Kidney capillary endothelial cell (primary cell): ENCODE data around the gene LEMD3.

Experiments
- DNase-seq: peaks from one replicate; pipeline ENCODE4 v3.0.0-alpha.2; 2018; ENCODE audit warnings: low spot score

LEMD3 gene

DNA sequence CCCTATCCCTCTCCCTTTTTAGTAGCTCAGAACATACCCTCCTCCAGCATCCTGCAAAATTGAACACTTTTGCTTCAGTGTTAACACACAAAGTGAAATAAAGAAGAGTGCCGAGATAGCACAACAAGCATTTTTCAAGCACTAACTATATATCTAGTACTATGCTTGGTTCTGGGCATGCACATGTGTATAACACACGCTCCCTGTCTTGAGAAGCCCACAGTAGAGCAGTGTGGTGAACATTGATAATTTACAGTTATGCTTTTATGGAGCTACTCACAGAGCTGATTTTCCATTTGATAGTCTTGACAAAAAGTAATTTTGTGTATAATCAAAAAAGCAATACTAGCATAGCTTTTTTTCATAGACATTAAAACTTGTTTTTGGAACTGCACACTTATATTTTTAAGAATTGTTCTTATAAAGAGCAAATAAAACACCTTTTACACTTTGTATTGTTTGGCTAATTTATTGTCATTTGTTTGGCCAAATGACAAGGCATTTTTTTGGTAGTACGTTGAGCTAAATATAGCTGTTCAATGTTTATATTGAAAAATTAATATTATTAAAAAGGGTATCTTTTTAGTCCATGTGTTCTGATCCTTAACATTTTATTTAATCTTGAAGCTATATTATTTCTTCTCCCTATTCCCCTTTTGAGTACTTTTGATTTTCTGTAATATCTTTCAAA, 39.7 kb downstream of the LEMD3 start:
- DNase-seq = no peak

DNA sequence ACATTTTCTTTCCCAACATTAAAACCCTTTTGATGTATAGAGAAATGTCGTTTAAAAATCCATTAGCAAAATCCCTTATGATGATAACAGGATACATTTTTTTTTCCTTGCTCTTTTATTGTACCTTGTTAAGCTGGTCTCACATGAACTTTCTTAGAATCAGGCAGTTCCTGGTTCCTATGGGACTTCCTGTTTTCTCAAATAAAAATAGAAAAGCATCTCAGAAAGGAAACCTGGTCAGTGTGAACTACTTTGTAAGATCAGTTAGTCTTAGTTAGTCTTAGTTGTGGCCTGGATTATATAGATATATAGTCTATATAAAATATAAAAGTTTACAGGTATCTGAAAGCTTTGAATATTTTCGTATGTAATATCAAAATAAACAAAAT, 40.3 kb downstream of the LEMD3 start:
- DNase-seq = peak; percentile 33

DNA sequence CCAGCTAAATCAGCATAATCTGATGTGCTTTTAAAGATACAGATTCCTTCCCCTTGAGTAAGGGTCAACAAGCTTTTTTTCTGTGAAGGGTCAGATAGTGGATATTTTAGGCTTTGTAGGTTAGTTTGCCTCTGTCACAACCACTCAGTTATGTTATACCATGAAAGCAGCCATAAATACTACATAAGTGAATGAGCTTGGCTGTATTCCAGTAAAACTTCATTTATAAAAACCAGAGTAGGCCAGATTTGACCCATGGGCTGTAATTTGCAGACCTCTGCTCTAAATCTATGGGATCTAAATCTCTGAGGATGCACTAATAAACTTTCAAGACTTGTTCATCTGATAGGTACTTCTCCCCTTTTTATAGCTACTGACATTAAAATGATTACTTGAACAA, 47.7 kb downstream of the LEMD3 start:
- DNase-seq = no peak

DNA sequence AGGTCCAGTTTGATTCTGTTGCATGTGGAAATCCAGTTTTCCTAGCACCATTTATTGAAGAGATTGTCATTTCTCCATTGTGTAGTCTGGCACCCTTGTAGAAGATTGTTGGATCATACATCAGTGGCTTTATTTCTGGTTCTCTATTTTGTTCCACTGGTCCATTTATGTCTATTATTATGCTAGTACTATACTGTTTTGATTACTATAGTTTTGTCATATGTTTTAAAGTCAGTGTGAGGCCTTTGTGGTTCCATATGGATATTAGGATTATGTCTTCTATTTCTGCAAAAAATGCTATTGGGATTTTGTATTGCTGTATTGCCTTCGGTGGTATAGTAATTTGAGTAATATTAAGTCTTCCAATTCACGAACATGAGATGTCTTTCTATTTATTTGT, 51.4 kb downstream of the LEMD3 start:
- no peak for DNase-seq

DNA sequence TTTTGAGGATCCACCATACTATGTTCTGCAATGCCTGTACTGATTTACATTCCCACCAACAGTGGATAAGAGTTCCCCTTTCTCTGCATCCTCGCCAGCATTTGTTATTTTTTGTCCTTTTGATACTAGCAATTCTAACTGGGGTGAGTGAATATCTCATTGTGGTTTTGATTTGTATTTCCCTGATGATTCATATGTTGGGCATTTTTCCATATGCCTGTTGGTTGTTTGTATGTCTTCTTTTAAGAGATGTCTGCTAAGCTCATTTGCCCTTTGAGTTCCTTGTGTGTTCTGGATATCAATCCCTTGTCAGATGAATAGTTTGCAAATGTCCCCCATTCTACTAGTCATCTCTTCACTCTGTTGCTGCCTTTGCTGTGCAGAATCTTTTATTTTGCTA, 60.1 kb downstream of the LEMD3 start:
- DNase-seq = peak; percentile 46

DNA sequence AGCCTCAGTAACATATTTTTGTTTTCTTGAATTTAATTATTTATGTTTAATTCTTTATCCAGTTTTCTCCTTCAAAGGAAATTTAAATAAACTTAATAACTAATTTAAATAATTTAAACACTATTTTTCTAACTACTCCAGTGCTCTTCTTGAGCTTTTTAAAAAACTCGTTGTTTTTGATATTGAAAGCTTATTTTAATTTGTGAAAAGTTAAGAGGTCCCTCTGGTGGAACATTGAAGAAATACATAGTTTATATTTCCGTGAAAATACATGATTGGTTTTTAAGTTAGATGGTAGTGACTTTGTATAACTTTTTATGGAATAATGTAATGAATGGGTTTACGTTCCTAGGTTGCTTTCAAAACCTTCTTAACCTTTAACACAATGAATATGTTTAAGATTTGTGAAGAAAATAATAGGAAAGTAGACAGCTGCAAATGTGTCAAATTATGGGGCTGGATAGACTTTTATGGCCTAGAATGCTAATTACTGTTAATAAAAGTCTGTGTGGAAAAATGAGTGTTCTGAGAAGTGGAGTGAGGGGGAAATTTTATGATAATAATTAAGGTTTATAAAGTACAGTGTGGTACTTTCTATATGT, 63.2 kb downstream of the LEMD3 start:
- peak; percentile 33 for DNase-seq

DNA sequence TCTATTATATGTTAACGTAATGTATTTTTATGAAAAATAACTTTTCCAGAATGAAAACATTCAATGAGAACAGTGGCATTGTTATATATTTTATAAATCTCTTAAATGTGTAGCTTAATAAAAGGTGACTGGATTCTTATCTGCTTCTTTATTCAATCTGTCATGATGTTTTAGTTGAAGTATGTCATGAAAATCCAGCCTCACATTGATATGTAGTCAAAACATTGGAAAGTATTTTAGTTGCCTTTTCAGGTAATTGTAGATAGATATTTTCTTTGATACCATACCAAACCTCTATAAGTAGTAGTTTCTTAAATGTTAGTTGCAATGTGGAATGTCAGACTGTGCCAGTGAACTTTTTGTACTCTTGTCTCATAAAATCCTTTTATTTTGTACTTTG, 67.8 kb downstream of the LEMD3 start:
- DNase-seq = no peak

DNA sequence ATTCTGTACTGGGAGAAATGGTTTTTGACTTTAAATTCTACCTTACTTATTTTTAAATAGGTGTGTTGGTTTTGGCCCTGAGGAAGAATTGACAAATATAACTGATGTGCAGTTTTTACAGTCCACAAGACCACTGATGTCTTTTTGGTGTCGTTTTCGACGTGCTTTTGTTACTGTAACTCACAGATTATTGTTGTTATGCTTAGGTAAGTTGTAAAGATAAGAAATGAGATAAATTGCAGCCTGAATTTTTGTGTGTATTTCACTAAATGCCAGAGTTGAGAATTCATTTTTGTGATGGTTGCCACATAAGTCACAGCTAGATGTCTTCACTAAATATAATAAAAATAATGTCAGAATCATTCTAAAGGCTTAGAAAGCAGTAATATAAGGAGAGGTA, 69.2 kb downstream of the LEMD3 start:
- no peak for DNase-seq

DNA sequence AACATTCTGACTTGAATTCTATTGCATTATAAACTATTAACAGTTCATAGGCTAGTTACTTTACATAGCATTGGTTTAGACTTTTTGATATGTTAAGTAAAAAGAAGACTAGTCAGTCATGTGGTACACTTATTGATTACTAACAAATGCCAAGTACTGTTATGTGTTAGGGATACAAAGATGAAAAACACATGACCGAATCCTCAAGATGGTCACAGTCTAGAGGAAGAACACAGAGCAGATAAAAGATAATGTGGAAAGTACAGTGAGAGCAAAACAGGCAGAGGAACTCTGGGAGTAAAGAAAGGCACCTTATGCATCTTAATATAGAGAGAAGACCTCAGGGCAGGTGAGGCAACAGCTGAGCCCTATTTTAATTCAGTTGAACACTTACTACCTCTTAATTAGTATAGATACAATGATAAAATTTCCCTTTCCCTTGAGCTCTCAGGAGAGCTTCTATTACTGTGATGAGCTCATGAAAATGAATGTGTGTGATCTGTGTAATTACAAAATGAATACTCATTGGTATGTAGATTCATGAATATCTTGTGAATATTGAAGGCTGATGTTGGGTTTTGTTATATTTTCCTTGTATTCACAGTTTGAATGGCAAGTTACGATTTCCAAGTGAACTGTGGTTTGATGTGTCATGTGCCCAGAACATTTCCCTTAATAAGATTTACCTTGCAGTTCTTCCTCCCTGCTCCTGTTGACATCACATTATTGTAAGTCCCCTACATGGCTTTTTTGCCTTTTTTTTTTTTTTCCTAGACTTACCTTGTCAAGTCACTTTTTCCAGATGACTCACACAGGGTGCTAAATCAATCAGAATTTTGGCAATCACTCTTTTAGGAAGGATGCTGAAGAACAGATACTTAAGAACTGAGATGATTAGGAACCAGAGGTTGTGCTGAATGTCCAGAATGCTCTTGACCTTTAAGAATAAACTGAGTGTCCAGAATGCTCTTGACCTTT, 79.6 kb downstream of the LEMD3 start:
- DNase-seq = no peak

DNA sequence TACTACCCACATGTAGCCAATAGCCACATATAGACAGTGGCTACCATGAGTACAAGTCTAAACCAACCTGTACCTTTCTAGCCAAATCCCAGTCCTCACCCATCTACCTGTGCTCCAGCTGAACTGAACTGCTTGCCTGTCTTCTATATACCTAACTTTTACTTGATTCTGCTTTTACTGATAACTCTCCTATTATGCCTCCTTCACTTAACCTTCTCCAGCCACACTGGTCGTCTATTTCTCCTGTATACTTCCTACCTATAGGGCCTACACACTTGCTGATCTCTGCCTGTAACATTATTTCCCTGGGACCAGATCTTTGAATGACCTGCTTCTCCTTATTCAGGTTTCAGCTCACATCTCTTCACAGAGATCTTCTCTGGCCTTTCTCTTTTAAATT, 83.1 kb downstream of the LEMD3 start:
- no peak for DNase-seq

DNA sequence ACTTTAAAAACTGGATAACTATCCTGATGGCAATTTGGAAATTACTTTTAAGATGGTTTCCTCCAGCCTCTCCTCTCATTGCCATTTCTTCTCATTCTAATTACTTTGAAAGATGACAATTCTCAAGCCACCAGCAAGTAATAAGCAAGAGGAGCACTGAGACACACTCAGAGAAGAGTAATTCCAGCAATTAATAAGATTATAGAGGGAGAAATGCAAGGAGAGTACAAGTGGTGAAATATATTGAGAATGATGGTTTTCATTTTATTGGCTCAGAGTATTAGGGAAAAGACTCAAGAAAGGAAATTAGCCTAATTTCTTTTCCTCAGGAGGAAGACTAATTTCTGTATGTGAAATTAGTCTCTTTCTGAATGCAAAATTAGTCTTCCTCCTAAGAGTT, 88.6 kb downstream of the LEMD3 start:
- DNase-seq = no peak

DNA sequence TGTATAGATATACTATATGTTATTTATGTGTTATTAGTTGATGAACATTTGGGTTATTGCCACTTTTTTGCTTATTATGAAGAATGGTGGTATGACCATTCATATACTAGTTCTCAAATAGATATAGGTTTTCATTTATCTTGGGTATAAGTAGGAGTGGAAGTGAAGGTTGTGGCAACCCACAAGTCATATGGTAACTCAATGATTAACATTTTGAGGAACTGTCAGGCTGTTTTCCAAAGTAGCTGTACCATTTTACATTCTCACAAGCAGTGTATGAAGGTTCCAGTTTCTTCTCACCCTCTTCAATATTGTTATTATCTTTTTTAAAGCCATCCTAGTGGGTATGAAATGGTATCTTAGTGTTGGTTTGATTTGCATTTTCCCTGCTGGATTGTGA, 90.1 kb downstream of the LEMD3 start:
- no peak for DNase-seq

DNA sequence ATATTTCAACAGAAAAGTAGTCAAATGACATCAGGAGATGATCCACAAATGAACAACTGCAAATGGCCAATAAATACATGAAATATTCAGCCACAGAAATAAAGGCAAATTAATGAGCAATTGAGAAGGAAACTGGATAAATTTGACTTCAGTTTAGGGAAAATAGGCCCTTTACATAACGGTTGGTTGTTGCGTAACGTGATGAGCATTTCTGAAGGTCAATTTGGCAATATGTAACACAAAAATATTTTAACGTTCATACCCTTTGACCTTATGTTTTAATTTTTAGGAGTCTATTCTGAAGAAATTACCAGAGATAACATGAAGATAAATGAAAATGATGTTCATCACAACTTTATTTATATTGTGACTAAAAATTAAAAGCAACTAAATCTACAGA, 94.4 kb downstream of the LEMD3 start:
- no peak for DNase-seq

DNA sequence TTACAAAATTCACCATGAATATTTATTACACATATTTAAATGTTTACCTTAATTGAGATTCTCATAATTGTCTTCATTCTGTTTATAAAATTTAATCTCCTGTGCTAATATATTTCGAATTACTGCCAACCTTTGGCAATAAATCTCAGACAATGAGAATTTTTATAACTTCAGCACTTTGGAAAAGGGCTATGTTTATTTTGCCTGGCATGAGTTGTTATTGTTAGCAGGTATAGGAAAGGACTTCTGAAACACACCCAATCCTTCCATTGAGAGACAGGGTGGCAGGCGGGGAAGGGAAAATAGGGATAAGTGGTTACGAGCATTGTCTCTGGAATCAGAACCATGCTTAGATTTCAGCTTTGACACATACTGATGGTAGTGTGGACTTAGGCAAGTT, 97.0 kb downstream of the LEMD3 start:
- DNase-seq = no peak

DNA sequence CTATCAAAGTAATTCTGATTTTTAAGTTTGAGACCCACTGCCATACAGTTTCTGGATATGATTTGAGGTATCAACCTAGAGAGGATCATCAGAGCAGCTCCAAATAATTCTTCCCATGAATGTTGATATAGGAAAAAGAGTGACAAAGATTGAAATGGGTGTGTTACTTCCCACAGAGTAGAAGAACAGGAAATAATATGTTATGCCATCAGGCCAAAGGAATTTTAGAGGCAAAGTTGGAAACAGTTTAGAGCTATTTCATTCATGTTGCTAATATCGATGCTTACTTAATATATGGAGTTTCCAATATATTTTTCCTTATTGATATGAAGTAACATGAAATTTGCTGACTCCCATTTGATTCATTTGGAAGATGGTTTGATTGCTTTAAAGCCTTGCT, 100.2 kb downstream of the LEMD3 start:
- DNase-seq = peak; percentile 65

DNA sequence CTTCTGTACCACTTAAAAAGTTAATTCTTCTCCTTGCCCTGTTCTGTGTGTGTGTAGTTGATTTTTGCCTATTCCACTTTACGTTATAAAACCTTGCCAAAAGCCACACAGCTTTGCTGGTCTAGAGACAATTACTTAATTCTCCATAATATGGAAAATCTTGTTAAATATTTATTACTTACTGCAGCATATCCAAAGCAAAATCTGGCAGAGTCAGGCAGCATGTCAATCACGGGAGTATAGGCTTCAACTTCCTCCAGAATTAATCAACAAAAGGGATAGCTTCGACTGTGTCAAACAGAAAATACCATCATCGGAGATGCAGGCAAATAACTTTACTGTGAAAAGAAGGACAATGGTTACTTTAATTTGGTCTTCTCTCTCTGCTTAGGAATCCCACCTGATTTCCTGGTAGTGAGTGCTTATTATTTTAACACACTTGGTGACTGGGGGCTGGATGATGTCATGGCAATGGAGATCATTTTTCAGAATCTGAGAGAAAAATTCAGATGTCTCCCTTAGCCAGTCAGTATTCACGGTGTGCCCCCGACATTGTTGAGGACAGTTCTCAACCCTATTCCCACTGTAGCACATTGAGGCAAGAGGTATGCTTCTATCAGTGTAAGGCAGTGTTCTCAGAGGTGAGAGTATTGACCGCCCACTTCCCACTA, 105.4 kb downstream of the LEMD3 start:
- no peak for DNase-seq

DNA sequence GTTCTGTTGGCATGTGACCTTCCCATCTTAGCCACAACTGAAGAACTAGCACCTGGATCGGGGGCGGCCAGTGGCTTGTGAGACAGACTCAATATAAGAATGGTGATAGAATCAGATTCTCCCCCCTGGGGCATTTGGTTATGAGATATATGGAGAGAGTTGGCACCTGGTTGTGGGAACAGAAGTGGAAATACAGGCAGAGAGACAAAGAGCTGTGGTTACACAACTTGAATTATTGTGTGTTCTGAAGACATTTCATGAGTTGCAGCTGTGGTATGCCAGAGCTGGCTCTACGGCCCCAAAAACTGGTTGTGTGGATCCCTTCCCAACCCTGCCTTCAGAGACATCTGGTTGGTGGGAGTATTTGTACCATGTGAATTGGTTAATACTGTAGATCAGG, 106.2 kb downstream of the LEMD3 start:
- no peak for DNase-seq

DNA sequence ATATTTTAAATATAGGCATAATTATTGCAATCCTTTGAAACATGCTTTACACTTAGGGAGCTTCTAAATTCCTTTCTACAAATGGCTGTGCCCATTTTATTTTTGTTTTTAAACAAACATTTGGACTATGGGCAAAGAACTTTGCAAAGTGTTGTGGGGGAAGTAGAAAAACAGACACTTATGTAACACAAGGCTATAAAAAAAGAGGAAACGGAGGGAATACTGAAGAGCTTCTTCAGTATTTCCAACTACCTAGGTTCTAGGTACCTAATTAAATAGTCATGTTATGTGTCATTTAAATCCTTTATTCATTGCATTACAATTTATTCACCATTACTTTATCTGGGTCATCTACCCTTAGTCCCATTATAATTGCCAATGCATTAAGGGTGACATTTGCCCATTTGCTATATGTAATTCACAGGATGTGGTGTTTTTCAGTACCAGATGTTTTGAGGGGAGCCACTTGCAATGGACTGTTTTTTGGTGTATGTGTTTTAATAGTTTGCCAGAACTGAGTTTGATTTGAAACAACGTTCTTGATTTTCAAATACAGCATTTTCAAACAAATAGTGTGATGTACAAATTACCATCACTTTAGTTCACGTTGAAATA, 107.6 kb downstream of the LEMD3 start:
- DNase-seq = no peak

DNA sequence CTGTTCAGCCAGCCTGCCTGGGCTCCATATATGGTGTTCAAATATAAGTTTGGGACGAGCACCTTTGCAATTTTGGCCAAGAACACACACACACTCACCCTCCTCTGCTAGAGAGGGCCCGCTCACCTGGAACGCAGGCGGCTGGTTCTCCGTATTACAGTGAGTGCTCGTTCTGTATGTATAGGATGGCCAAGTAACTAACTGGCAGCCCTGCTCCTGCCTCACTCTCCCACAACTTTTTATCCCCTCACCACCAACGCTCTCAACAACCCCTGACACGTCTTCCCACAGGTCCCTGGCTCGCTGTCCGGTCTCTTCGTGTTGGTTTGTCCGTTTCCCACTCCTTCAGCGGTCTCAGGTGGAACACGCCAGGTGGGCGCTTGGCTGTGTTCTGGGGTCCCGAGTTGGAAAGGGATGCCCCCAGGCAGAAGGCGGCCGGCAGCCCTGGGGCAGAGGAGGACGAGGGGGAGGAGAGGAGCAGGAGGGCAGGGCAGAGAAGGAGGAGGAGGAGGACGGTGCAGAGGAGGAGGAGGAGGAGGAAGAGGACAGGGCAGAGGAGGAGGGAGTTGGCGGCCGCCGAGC, 108.7 kb downstream of the LEMD3 start:
- no peak for DNase-seq

DNA sequence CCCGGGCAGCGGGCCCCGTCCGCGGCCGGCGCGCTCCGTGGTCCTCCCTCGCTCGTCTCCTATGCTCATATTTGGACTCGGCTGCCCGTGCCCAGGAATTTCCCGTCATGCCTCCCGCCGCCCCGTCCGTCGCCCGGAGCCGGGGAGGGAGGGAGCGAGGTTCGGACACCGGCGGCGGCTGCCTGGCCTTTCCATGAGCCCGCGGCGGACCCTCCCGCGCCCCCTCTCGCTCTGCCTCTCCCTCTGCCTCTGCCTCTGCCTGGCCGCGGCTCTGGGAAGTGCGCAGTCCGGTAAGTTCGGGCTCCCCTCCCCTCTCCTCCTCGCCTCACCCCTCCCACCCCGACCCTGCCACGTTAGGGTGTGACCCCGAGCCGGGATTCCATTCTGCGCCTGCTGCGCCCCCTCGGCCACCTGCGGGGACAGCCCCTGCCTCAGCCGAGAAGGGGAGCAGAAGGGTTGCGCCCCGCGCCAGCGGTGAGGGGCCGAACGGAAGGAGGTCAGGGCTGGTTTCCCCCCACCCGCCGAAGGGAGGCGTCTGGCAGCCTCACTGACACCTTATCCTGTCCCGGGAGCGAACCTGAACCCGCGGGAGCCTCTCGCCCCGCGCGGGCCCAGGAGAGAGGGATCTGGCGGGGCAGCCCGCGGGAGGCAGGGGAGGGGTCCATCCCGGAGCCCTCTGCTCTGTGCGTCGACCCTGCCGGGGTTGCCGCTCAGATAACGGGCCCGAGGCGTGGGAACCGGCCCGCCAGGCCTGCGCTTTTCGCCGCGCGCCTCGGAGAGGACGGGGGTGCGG, 109.4 kb downstream of the LEMD3 start, which contains the start of gene MSRB3:
Gene MSRB3, plus strand, starts transcription at position 108 of the 793 bp plus-strand sequence. CDS start 29,897 bp downstream, outside the sequence.
- peak; percentile 28 for DNase-seq
